ENCODE measurements around the gene NPHP4.
"Not testable (repeated sequence)": the region's sequence is repeated elsewhere in the genome, so short reads cannot be mapped to it uniquely, and the experiment has no call there.

Gene NPHP4

GRCh38 chr1:5861871-5862825 lies 130.1 kb downstream of the NPHP4 start:
- in situ Hi-C loops (cut with MboI; ENCODE audit: low sequenced_read_pairs): no loop called here

DNA sequence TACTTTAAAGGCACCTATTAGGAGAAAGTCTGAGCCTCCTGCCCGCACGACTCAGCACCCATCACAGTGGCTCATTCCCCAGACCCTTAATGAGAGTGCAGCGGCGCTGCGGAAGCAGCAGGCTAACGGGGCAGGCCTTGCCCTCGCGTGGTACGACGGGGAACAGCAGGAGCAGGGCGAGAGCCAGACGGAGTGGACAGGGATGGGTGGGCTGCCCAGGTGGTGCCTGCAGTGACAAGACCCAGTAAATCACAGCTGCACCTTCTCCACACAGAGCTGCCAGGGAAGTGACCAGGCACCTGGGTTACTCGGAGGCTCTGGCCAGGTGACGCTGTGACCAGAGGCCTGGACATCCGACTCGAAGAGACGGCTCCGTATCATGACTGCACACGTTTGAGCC lies 131.9 kb downstream of the NPHP4 start:
- in situ Hi-C loops (cut with MboI; ENCODE audit: low sequenced_read_pairs): no loop called here

DNA sequence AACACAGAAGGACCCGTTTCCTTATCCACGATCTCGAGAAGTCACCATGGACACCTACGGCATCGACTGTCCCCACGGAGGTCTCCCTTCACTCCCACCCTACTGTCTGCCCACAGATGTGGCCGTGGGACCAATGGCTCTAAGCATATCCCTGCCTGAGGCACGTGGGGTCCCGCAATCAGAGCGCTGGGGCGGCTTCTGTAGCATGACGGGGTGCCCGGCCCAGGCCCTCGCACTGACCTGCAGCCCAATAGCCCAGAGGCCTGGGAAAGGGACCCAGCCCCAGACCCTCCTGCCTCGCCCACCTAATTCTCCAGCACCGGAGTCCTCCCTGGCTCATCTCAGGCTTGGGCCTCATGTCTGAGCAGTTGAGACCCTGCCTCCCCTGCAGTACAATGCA lies 132.5 kb downstream of the NPHP4 start:
- in situ Hi-C loops (cut with MboI; ENCODE audit: low sequenced_read_pairs): no loop called here

- in situ Hi-C loops (cut with MboI; ENCODE audit: low sequenced_read_pairs): no loop called here
These were observed 133.3 kb downstream of the NPHP4 start for GRCh38 chr1:5858844-5859407.

- in situ Hi-C loops (cut with MboI; ENCODE audit: low sequenced_read_pairs): no loop called here
These were observed 134.0 kb downstream of the NPHP4 start for GRCh38 chr1:5858246-5858645.

GRCh38 chr1:5857508-5858090 lies 134.6 kb downstream of the NPHP4 start:
- in situ Hi-C loops (cut with MboI; ENCODE audit: low sequenced_read_pairs): no loop called here

GRCh38 chr1:5857011-5857410 lies 135.2 kb downstream of the NPHP4 start:
- in situ Hi-C loops (cut with MboI; ENCODE audit: low sequenced_read_pairs): no loop called here

- in situ Hi-C loops (cut with MboI; ENCODE audit: low sequenced_read_pairs): no loop called here
These were observed 135.9 kb downstream of the NPHP4 start for GRCh38 chr1:5856246-5856815.

- in situ Hi-C loops (cut with MboI; ENCODE audit: low sequenced_read_pairs): no loop called here
These were observed 136.9 kb downstream of the NPHP4 start for GRCh38 chr1:5855196-5855897.

- in situ Hi-C loops (cut with MboI; ENCODE audit: low sequenced_read_pairs): no loop called here
These were observed 137.5 kb downstream of the NPHP4 start for GRCh38 chr1:5854754-5855153.

- in situ Hi-C loops (cut with MboI; ENCODE audit: low sequenced_read_pairs): not testable (repeated sequence)
These were observed 138.4 kb downstream of the NPHP4 start for GRCh38 chr1:5853858-5854257.

- in situ Hi-C loops (cut with MboI; ENCODE audit: low sequenced_read_pairs): no loop called here
These were observed 141.7 kb downstream of the NPHP4 start for GRCh38 chr1:5850503-5850902.

DNA sequence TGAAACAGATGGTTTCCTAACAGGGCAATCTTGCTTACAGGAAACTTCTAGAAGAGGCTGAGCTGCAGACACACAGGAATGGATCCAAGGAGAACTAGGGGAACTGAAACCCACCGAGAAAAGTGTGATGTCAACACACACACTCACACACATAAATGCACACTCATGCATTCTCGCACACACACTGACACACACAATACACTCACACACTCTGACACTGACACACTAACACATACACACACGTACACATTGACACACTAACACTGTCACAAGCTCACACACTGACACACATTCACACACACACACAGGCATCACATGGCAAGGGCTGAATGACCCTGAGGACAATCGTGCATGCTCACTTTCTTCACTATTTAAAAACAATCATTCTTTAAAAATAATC lies 142.7 kb downstream of the NPHP4 start:
- in situ Hi-C loops (cut with MboI; ENCODE audit: low sequenced_read_pairs): no loop called here

GRCh38 chr1:5847013-5847659 lies 145.1 kb downstream of the NPHP4 start:
- in situ Hi-C loops (cut with MboI; ENCODE audit: low sequenced_read_pairs): no loop called here

GRCh38 chr1:5845376-5845775 lies 146.8 kb downstream of the NPHP4 start:
- in situ Hi-C loops (cut with MboI; ENCODE audit: low sequenced_read_pairs): no loop called here

GRCh38 chr1:5844442-5844841 lies 147.8 kb downstream of the NPHP4 start:
- in situ Hi-C loops (cut with MboI; ENCODE audit: low sequenced_read_pairs): no loop called here

DNA sequence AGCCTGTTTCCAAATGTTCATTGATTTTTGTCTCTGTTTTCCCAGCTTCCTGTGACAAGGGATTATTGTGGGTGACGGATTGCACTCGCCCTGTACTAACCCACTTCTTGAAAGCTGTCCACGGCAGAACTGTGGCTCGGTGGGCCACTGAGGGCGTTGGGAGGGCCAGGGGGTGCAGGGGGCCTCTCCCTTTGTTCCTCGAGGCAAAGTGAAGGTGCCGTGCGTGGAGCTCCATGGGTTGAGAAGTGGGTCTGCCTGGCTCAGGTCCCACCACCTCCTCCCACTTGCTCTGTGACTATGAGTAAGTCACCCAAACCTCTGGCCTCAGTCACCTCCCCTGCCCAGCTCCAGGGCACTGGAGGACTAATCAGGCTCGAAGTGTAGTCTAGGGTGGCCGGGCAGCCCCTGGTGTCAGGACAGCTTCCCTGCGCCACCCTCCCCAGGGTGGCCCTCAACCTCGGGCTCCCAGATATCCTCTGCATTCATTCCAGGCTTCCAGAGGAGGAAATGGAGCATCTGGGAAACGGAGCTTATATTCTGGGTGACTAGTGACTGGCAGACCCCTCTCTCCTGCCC lies 148.6 kb downstream of the NPHP4 start:
- in situ Hi-C loops (cut with MboI; ENCODE audit: low sequenced_read_pairs): no loop called here

GRCh38 chr1:5842679-5843078 lies 149.5 kb downstream of the NPHP4 start:
- in situ Hi-C loops (cut with MboI; ENCODE audit: low sequenced_read_pairs): no loop called here

GRCh38 chr1:5840551-5841001 lies 151.6 kb downstream of the NPHP4 start:
- in situ Hi-C loops (cut with MboI; ENCODE audit: low sequenced_read_pairs): no loop called here

DNA sequence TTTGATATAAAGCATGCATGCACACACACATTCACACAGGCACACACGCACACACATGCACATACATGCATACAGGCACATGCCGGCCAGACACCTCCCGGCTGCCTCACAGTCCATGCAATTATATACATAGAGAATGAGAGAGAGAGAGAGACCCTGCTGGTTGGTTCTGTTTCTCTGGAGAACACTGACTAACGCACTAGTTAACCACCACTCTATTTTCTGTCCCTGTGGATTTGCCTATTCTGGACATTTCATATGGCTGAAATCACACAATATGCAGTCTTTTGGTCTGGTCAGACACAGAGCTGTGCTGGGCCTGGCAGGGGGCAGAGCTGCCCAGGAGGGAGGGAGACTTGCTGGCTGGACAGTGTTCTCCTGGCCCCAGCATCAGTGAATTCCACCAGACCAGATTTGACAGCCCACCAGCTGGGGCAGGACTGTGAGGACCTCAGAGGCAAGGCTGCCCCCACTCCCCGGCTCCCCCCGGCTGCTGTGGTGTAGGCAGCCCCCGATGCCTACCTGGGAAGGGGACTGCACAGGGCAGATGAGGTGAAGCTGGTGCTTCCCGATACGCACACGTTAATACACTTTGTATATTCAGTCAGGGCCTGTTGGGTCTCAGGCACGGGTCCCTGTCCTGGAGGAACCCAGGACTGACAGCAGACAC lies 152.2 kb downstream of the NPHP4 start:
- in situ Hi-C loops (cut with MboI; ENCODE audit: low sequenced_read_pairs): no loop called here

Measured in HL-60/S4 treated with retinoic acid at 250 ng/mL for 4 days and 3 days (cell line).